WERI-Rb-1 (cell line): ENCODE measurements around the gene GALK2.
"Not testable (repeated sequence)": the region's sequence is repeated elsewhere in the genome, so short reads cannot be mapped to it uniquely, and the experiment has no call there.

Experiments
- DNase-seq: peaks from one replicate; pipeline ENCODE4 v3.0.0-alpha.2; 2020
- H3K27ac ChIP-seq: fragments of 250-450 bp; sonication (Bioruptor Pico); 2 replicates; pipeline ENCODE4 v1.5.1; 2020; ENCODE audit warnings: mild to moderate bottlenecking, moderate library complexity
- H3K27me3 ChIP-seq: fragments of 250-450 bp; sonication (Bioruptor Pico); 2 replicates; pipeline ENCODE4 v1.5.1; 2021; ENCODE audit warnings: mild to moderate bottlenecking, low read depth, moderate library complexity; ENCODE audit not compliant: insufficient read depth, severe bottlenecking
- H3K36me3 ChIP-seq: fragments of 250-450 bp; sonication (Bioruptor Pico); 2 replicates; pipeline ENCODE4 v1.5.1; 2020; ENCODE audit warnings: mild to moderate bottlenecking, moderate library complexity
- H3K4me3 ChIP-seq: 2 replicates; pipeline ENCODE4 v1.5.1; 2011; ENCODE audit warnings: low read depth, mild to moderate bottlenecking, control low read depth, low read length
- H3K9me3 ChIP-seq: fragments of 250-450 bp; sonication (Bioruptor Pico); 2 replicates; pipeline ENCODE4 v1.5.1; 2021; ENCODE audit warnings: mild to moderate bottlenecking, moderate library complexity; ENCODE audit not compliant: severe bottlenecking
- CTCF ChIP-seq: IDR thresholded peaks from 2 replicates; pipeline ENCODE4 v1.5.1; 2011; ENCODE audit warnings: low read depth, mild to moderate bottlenecking, control low read depth, inconsistent platforms, low read length

GALK2 gene

GRCh38 chr15:49247556-49248110, 77.6 kb downstream of the GALK2 start:
- no peak for DNase-seq
- no peaks in the 10 kb centered on the region for H3K9me3 ChIP-seq
- H3K36me3 ChIP-seq, result no peaks in the 10 kb centered on the region; the same call in 1 of the 2 replicates
- H3K4me3 ChIP-seq, result no peak overlapping the region
- no peaks in the 10 kb centered on the region for H3K27me3 ChIP-seq
- no peak overlapping the region for H3K27ac ChIP-seq
- TF ChIP-seq CTCF, result no peak

GRCh38 chr15:49248291-49248690, 78.2 kb downstream of the GALK2 start:
- no peak for DNase-seq
- Histone ChIP-seq H3K27me3 (no peaks in the 10 kb centered on the region), H3K9me3 (no peaks in the 10 kb centered on the region), H3K36me3 (no peaks in the 10 kb centered on the region; the same call in 1 of the 2 replicates), H3K27ac (no peak overlapping the region), H3K4me3 (no peak overlapping the region)
- no peak for TF ChIP-seq CTCF

GRCh38 chr15:49255966-49256759, 86.1 kb downstream of the GALK2 start:
- Histone ChIP-seq H3K4me3 (no peak overlapping the region), H3K27ac (no peak overlapping the region), H3K9me3 (no peaks in the 10 kb centered on the region), H3K36me3 (no peaks in the 10 kb centered on the region), H3K27me3 (no peaks in the 10 kb centered on the region)
- TF ChIP-seq CTCF, result no peak
- DNase-seq, result no peak

- H3K4me3 ChIP-seq, H3K36me3 ChIP-seq, H3K9me3 ChIP-seq, H3K27ac ChIP-seq, DNase-seq, H3K27me3 ChIP-seq: not testable (repeated sequence)
These were observed 95.1 kb downstream of the GALK2 start for GRCh38 chr15:49265117-49265516.

- Histone ChIP-seq H3K27ac (no peak overlapping the region), H3K36me3 (no peaks in the 10 kb centered on the region), H3K27me3 (no peaks in the 10 kb centered on the region), H3K9me3 (no peaks in the 10 kb centered on the region), H3K4me3 (no peak overlapping the region)
- no peak for DNase-seq
- no peak for TF ChIP-seq CTCF
These were observed 95.9 kb downstream of the GALK2 start for GRCh38 chr15:49265911-49266310.

GRCh38 chr15:49270541-49271421, 100.7 kb downstream of the GALK2 start:
- Histone ChIP-seq H3K27me3 (no peaks in the 10 kb centered on the region), H3K36me3 (no peaks in the 10 kb centered on the region), H3K27ac (no peak overlapping the region), H3K9me3 (no peaks in the 10 kb centered on the region), H3K4me3 (no peak overlapping the region)
- no peak for DNase-seq
- no peak for TF ChIP-seq CTCF
